Activated CD8-positive, alpha-beta memory T cell treated with anti-CD3 and anti-CD28 coated beads, Interleukin-2, amount 50 U/mL, for 1 hour (primary cell): ENCODE measurements around the gene ADTRP.

Experiments
- DNase-seq: peaks from one replicate; pipeline ENCODE4 v3.0.0-alpha.2; 2020; ENCODE audit errors: extremely low read depth

Gene ADTRP

GRCh38 chr6:11773013-11773412 lies 5.6 kb downstream of the ADTRP start:
- DNase-seq, result no peak

GRCh38 chr6:11772109-11772825 lies 6.3 kb downstream of the ADTRP start:
- DNase-seq, result no peak

- no peak for DNase-seq
Observed at GRCh38 chr6:11771473-11772048, 7.0 kb downstream of the ADTRP start.

- DNase-seq, result no peak
Observed at GRCh38 chr6:11770546-11771466, 7.8 kb downstream of the ADTRP start.

GRCh38 chr6:11769811-11770545 lies 8.6 kb downstream of the ADTRP start:
- DNase-seq, result no peak

- DNase-seq, result no peak
Observed at GRCh38 chr6:11769244-11769643, 9.4 kb downstream of the ADTRP start.

GRCh38 chr6:11767978-11768756 lies 10.4 kb downstream of the ADTRP start:
- no peak for DNase-seq

GRCh38 chr6:11767458-11767857 lies 11.1 kb downstream of the ADTRP start:
- DNase-seq, result no peak

- no peak for DNase-seq
Observed at GRCh38 chr6:11766589-11767450, 11.8 kb downstream of the ADTRP start.

GRCh38 chr6:11766043-11766442 lies 12.6 kb downstream of the ADTRP start:
- DNase-seq, result no peak

GRCh38 chr6:11764250-11764604 lies 14.4 kb downstream of the ADTRP start:
- DNase-seq, result no peak

- no peak for DNase-seq
Observed at GRCh38 chr6:11763460-11764249, 14.9 kb downstream of the ADTRP start.

- no peak for DNase-seq
Observed at GRCh38 chr6:11762794-11763459, 15.7 kb downstream of the ADTRP start.

GRCh38 chr6:11761744-11762620 lies 16.6 kb downstream of the ADTRP start:
- DNase-seq, result no peak

GRCh38 chr6:11760015-11760473 lies 18.6 kb downstream of the ADTRP start:
- DNase-seq, result no peak

- DNase-seq, result no peak
Observed at GRCh38 chr6:11758878-11759277, 19.7 kb downstream of the ADTRP start.

- no peak for DNase-seq
Observed at GRCh38 chr6:11756726-11757125, 21.9 kb downstream of the ADTRP start.

- no peak for DNase-seq
Observed at GRCh38 chr6:11756292-11756691, 22.3 kb downstream of the ADTRP start.
